BE2C (cell line): ENCODE measurements around the gene JSRP1.

ENCODE experiments used
- DNase-seq: peaks from one replicate; pipeline ENCODE4 v3.0.0-alpha.2; 2020
- H3K27me3 ChIP-seq: fragments of 250-450 bp; sonication (Bioruptor Pico); 2 replicates; pipeline ENCODE4 v1.5.1; 2020; ENCODE audit warnings: mild to moderate bottlenecking
- H3K36me3 ChIP-seq: fragments of 250-450 bp; sonication (Bioruptor Pico); 2 replicates; pipeline ENCODE4 v1.5.1; 2020; ENCODE audit warnings: mild to moderate bottlenecking
- H3K4me1 ChIP-seq: fragments of 250-450 bp; sonication (Bioruptor Pico); 2 replicates; pipeline ENCODE4 v1.5.1; 2020
- H3K4me3 ChIP-seq: 2 replicates; pipeline ENCODE4 v1.5.1; 2011; ENCODE audit warnings: low read depth, low read length
- H3K9me3 ChIP-seq: fragments of 250-450 bp; sonication (Bioruptor Pico); 2 replicates; pipeline ENCODE4 v1.5.1; 2020
- TF ChIP-seq, protein P1 (sequence below): IDR thresholded peaks from 2 replicates; pipeline ENCODE4 v1.5.1; 2012; ENCODE audit warnings: mild to moderate bottlenecking, low read depth, low read length

The JSRP1 gene

DNA sequence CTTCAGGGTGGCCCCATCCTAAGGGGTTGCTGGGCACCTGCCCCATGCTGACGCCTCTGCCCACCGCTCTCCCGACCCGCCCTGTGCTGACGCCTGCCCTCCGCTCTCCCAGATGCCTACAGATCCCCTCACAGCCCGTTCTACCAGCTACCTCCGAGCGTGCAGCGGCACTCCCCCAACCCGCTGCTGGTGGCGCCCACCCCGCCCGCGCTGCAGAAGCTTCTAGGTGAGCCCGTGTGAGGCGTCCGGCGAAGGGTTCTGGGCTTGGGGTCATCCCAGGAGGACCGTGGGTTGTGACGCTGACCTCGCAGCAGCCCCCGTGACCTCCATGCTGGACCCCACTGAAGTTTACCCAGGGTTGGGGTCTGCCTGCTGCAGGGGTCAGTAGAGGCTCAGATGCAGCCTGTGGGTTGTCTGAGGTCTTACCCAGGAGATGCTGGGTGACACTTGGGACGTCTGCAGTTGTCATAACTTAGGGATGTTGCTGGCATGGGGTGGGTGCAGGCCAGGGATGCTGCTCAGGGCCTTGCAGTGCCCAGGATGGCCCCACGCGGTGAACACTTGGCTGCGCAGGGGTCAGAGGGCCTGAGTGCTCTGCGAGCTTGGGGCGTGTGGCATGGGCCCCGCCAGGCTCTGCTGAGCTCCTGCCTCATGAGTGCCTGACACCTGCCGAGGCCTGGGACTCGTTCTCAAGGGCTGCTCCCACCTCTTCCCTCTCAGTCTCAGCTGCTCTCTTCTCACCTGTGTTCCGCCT, 45.1 kb downstream of the JSRP1 start:
- no peak for DNase-seq
- Histone ChIP-seq H3K9me3 (no peaks in the 10 kb centered on the region), H3K36me3 (peaks cover 76% of the 10 kb centered on the region), H3K27me3 (no peaks in the 10 kb centered on the region), H3K4me1 (peaks cover 2% of the 10 kb centered on the region; the same call in 1 of the 2 replicates), H3K4me3 (no peak overlapping the region)
- TF ChIP-seq, protein P1, sequence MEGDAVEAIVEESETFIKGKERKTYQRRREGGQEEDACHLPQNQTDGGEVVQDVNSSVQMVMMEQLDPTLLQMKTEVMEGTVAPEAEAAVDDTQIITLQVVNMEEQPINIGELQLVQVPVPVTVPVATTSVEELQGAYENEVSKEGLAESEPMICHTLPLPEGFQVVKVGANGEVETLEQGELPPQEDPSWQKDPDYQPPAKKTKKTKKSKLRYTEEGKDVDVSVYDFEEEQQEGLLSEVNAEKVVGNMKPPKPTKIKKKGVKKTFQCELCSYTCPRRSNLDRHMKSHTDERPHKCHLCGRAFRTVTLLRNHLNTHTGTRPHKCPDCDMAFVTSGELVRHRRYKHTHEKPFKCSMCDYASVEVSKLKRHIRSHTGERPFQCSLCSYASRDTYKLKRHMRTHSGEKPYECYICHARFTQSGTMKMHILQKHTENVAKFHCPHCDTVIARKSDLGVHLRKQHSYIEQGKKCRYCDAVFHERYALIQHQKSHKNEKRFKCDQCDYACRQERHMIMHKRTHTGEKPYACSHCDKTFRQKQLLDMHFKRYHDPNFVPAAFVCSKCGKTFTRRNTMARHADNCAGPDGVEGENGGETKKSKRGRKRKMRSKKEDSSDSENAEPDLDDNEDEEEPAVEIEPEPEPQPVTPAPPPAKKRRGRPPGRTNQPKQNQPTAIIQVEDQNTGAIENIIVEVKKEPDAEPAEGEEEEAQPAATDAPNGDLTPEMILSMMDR = no peak

DNA sequence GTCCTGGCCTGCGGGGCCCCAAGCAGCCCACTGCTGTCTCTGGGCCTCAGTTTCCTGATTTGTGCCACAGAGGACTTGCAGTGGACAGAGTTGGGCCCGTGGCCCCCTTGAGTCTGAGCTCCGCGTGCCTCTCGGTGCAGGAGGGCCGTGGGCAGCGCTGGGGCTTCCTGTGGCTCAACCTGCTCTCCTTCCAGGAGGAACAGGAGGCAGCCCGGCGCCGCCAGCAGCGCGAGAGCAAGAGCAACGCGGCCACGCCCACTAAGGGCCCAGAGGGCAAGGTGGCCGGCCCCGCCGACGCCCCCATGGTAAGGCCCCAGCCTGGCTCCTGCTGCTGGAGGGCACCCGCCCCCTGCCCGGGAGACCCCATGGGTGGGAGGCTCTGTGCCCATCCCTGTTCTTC, 46.0 kb downstream of the JSRP1 start:
- TF ChIP-seq, protein P1 = no peak
- Histone ChIP-seq H3K4me1 (peaks cover 2% of the 10 kb centered on the region; the same call in 1 of the 2 replicates), H3K9me3 (no peaks in the 10 kb centered on the region), H3K36me3 (peaks cover 70% of the 10 kb centered on the region), H3K27me3 (no peaks in the 10 kb centered on the region), H3K4me3 (no peak overlapping the region)
- no peak for DNase-seq

GRCh38 chr19:2209408-2209807, 46.8 kb downstream of the JSRP1 start:
- Histone ChIP-seq H3K9me3 (no peaks in the 10 kb centered on the region), H3K4me1 (peaks cover 2% of the 10 kb centered on the region; the same call in 1 of the 2 replicates), H3K4me3 (no peak overlapping the region), H3K27me3 (no peaks in the 10 kb centered on the region), H3K36me3 (peaks cover 67% of the 10 kb centered on the region)
- TF ChIP-seq, protein P1 = no peak
- no peak for DNase-seq

DNA sequence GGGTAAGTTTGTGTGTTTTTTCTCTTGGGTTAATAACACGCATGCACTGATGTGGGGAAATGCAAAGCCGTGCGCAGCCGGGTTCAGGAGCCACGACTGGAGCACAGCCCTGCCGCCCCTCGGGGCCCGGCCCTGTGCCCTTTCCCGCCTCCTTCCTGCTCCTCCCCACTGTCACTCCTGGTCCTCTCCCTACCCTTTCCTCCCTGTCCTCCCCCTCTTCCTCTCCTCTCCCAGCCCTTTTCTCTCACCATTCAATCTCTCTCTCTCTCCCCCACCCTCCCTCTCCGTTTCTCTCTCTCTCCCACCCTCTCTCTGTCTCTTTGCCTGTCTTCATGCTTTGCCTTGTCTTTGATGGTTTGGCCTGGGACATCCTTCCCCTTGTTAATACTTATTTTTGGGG, 47.2 kb downstream of the JSRP1 start:
- peaks cover 67% of the 10 kb centered on the region for H3K36me3 ChIP-seq
- H3K27me3 ChIP-seq = no peaks in the 10 kb centered on the region
- no peaks in the 10 kb centered on the region for H3K9me3 ChIP-seq
- H3K4me3 ChIP-seq = no peak overlapping the region
- TF ChIP-seq, protein P1 = no peak
- no peak for DNase-seq
- peaks cover 2% of the 10 kb centered on the region; the same call in 1 of the 2 replicates for H3K4me1 ChIP-seq

GRCh38 chr19:2207991-2208860, 48.0 kb downstream of the JSRP1 start:
- Histone ChIP-seq H3K4me3 (no peak overlapping the region), H3K36me3 (peaks cover 66% of the 10 kb centered on the region), H3K4me1 (peaks cover 2% of the 10 kb centered on the region; the same call in 1 of the 2 replicates), H3K27me3 (no peaks in the 10 kb centered on the region), H3K9me3 (no peaks in the 10 kb centered on the region)
- peak; percentile 79 for DNase-seq
- TF ChIP-seq, protein P1 = no peak
